Activated CD4-positive, alpha-beta T cell treated with anti-CD3 and anti-CD28 coated beads, Interleukin-2, amount 10 ng/mL, durations not matched to agents 7 days and 5 days (primary cell): ENCODE measurements around the gene ITGB8. TPM values are rescaled to one million over a fixed set of nuclear protein-coding genes. Genes with fewer than 3 reads are reported as not detected.

Source experiments
- CTCF ChIA-PET: fragments of 350-600 bp; sonication (Branson Sonifier 250); formaldehyde crosslinking; loops from one replicate; lab custom pipeline; 2021; ENCODE audit warnings: antibody characterized with exemption; lab: Charles Lee
- POLR2A ChIA-PET: fragments of 350-600 bp; sonication (Branson Sonifier 250); formaldehyde crosslinking; loops from one replicate; lab custom pipeline; 2021; ENCODE audit warnings: antibody characterized with exemption; lab: Charles Lee
- DNase-seq: peaks from one replicate; pipeline ENCODE4 v3.0.0-alpha.2; 2020
- H3K27ac Mint-ChIP-seq: one replicate; pipeline ENCODE4 v1.8.0; 2021; ENCODE audit warnings: mild to moderate bottlenecking, moderate library complexity, mixed read lengths
- H3K27me3 Mint-ChIP-seq: one replicate; pipeline ENCODE4 v1.8.0; 2021; ENCODE audit warnings: mixed read lengths
- H3K36me3 Mint-ChIP-seq: one replicate; pipeline ENCODE4 v1.8.0; 2021; ENCODE audit warnings: low read depth, mixed read lengths
- H3K4me1 Mint-ChIP-seq: one replicate; pipeline ENCODE4 v1.8.0; 2021; ENCODE audit warnings: mixed read lengths
- H3K4me3 Mint-ChIP-seq: one replicate; pipeline ENCODE4 v1.8.0; 2021; ENCODE audit warnings: mild to moderate bottlenecking, moderate library complexity, mixed read lengths
- H3K9me3 Mint-ChIP-seq: one replicate; pipeline ENCODE4 v1.8.0; 2021; ENCODE audit warnings: mixed read lengths
- total RNA-seq, 2 experiments: library from RNA; stranded (reverse); gene quantifications; one replicate each; pipeline ENCODE4 v1.2.3, GENCODE V29; 2021

The ITGB8 gene
- total RNA-seq, 2 experiments from 2014 or later, result not detected

- Mint-ChIP-seq H3K27ac (no peak overlapping the region), H3K4me3 (no peak overlapping the region), H3K27me3 (peaks cover 3% of the 10 kb centered on the region), H3K36me3 (no peaks in the 10 kb centered on the region), H3K4me1 (no peaks in the 10 kb centered on the region), H3K9me3 (no peaks in the 10 kb centered on the region)
- no peak for DNase-seq
- ChIA-PET CTCF (no interaction called here), POLR2A (no interaction called here)
These were observed 21.2 kb downstream of the ITGB8 start for GRCh38 chr7:20351901-20352300.

- Mint-ChIP-seq H3K27me3 (peaks cover 3% of the 10 kb centered on the region), H3K4me1 (no peaks in the 10 kb centered on the region), H3K27ac (no peak overlapping the region), H3K9me3 (no peaks in the 10 kb centered on the region), H3K36me3 (no peaks in the 10 kb centered on the region), H3K4me3 (no peak overlapping the region)
- ChIA-PET CTCF (no interaction called here), POLR2A (no interaction called here)
- DNase-seq, result no peak
These were observed 22.0 kb downstream of the ITGB8 start for GRCh38 chr7:20352573-20353306.

GRCh38 chr7:20354610-20355528 is 24.2 kb downstream of the ITGB8 start:
- no peak for DNase-seq
- Mint-ChIP-seq H3K27ac (no peak overlapping the region), H3K36me3 (no peaks in the 10 kb centered on the region), H3K4me1 (no peaks in the 10 kb centered on the region), H3K27me3 (peaks cover 3% of the 10 kb centered on the region), H3K9me3 (no peaks in the 10 kb centered on the region), H3K4me3 (no peak overlapping the region)
- POLR2A ChIA-PET, result no interaction called here
- CTCF ChIA-PET, result no interaction called here

- no peaks in the 10 kb centered on the region for H3K4me1 Mint-ChIP-seq
- ChIA-PET POLR2A (no interaction called here), CTCF (no interaction called here)
- H3K36me3 Mint-ChIP-seq, result no peaks in the 10 kb centered on the region
- H3K27me3 Mint-ChIP-seq, result no peaks in the 10 kb centered on the region
- H3K27ac Mint-ChIP-seq, result no peak overlapping the region
- H3K9me3 Mint-ChIP-seq, result no peaks in the 10 kb centered on the region
- H3K4me3 Mint-ChIP-seq, result no peak overlapping the region
- no peak for DNase-seq
These were observed 27.4 kb downstream of the ITGB8 start for GRCh38 chr7:20358106-20358505.

- Mint-ChIP-seq H3K27ac (no peak overlapping the region), H3K4me3 (no peak overlapping the region), H3K36me3 (no peaks in the 10 kb centered on the region), H3K9me3 (no peaks in the 10 kb centered on the region), H3K27me3 (no peaks in the 10 kb centered on the region), H3K4me1 (no peaks in the 10 kb centered on the region)
- POLR2A ChIA-PET, result no interaction called here
- CTCF ChIA-PET, result no interaction called here
- no peak for DNase-seq
These were observed 28.1 kb downstream of the ITGB8 start for GRCh38 chr7:20358762-20359282.

GRCh38 chr7:20359341-20359963 is 28.8 kb downstream of the ITGB8 start:
- H3K4me3 Mint-ChIP-seq, result no peak overlapping the region
- no peaks in the 10 kb centered on the region for H3K4me1 Mint-ChIP-seq
- no peaks in the 10 kb centered on the region for H3K27me3 Mint-ChIP-seq
- ChIA-PET POLR2A (no interaction called here), CTCF (interaction anchor here (0.6 kb wide), 1 partner anchor 469 kb away, joined by 4 read pairs; no protein-coding TSS in a partner anchor)
- no peak for DNase-seq
- no peaks in the 10 kb centered on the region for H3K36me3 Mint-ChIP-seq
- H3K9me3 Mint-ChIP-seq, result no peaks in the 10 kb centered on the region
- no peak overlapping the region for H3K27ac Mint-ChIP-seq

- H3K36me3 Mint-ChIP-seq, result no peaks in the 10 kb centered on the region
- DNase-seq, result no peak
- H3K27me3 Mint-ChIP-seq, result no peaks in the 10 kb centered on the region
- H3K27ac Mint-ChIP-seq, result no peak overlapping the region
- POLR2A ChIA-PET, result no interaction called here
- no peaks in the 10 kb centered on the region for H3K4me1 Mint-ChIP-seq
- H3K9me3 Mint-ChIP-seq, result no peaks in the 10 kb centered on the region
- CTCF ChIA-PET, result no interaction called here
- no peak overlapping the region for H3K4me3 Mint-ChIP-seq
These were observed 32.0 kb downstream of the ITGB8 start for GRCh38 chr7:20362574-20363253.

- POLR2A ChIA-PET, result no interaction called here
- H3K4me1 Mint-ChIP-seq, result no peaks in the 10 kb centered on the region
- no peak overlapping the region for H3K4me3 Mint-ChIP-seq
- H3K27ac Mint-ChIP-seq, result no peak overlapping the region
- DNase-seq, result no peak
- H3K36me3 Mint-ChIP-seq, result no peaks in the 10 kb centered on the region
- CTCF ChIA-PET, result no interaction called here
- no peaks in the 10 kb centered on the region for H3K9me3 Mint-ChIP-seq
- H3K27me3 Mint-ChIP-seq, result no peaks in the 10 kb centered on the region
These were observed 34.0 kb downstream of the ITGB8 start for GRCh38 chr7:20364571-20365196.

- ChIA-PET POLR2A (no interaction called here), CTCF (no interaction called here)
- H3K4me1 Mint-ChIP-seq, result no peaks in the 10 kb centered on the region
- no peaks in the 10 kb centered on the region for H3K27me3 Mint-ChIP-seq
- H3K27ac Mint-ChIP-seq, result no peak overlapping the region
- no peaks in the 10 kb centered on the region for H3K9me3 Mint-ChIP-seq
- H3K4me3 Mint-ChIP-seq, result no peak overlapping the region
- no peaks in the 10 kb centered on the region for H3K36me3 Mint-ChIP-seq
- DNase-seq, result no peak
These were observed 34.8 kb downstream of the ITGB8 start for GRCh38 chr7:20365486-20365885.

- no peaks in the 10 kb centered on the region for H3K36me3 Mint-ChIP-seq
- no peak for DNase-seq
- H3K27me3 Mint-ChIP-seq, result no peaks in the 10 kb centered on the region
- no peaks in the 10 kb centered on the region for H3K4me1 Mint-ChIP-seq
- POLR2A ChIA-PET, result no interaction called here
- no peak overlapping the region for H3K4me3 Mint-ChIP-seq
- H3K9me3 Mint-ChIP-seq, result no peaks in the 10 kb centered on the region
- no peak overlapping the region for H3K27ac Mint-ChIP-seq
- CTCF ChIA-PET, result no interaction called here
These were observed 43.7 kb downstream of the ITGB8 start for GRCh38 chr7:20374399-20374798.

GRCh38 chr7:20376796-20377195 is 46.1 kb downstream of the ITGB8 start:
- DNase-seq, result no peak
- H3K9me3 Mint-ChIP-seq, result no peaks in the 10 kb centered on the region
- no peaks in the 10 kb centered on the region for H3K4me1 Mint-ChIP-seq
- no peak overlapping the region for H3K4me3 Mint-ChIP-seq
- no peak overlapping the region for H3K27ac Mint-ChIP-seq
- ChIA-PET POLR2A (no interaction called here), CTCF (no interaction called here)
- no peaks in the 10 kb centered on the region for H3K36me3 Mint-ChIP-seq
- H3K27me3 Mint-ChIP-seq, result no peaks in the 10 kb centered on the region

GRCh38 chr7:20381406-20382034 is 50.8 kb downstream of the ITGB8 start:
- Mint-ChIP-seq H3K4me3 (no peak overlapping the region), H3K9me3 (no peaks in the 10 kb centered on the region), H3K4me1 (no peaks in the 10 kb centered on the region), H3K27ac (no peak overlapping the region), H3K36me3 (no peaks in the 10 kb centered on the region), H3K27me3 (no peaks in the 10 kb centered on the region)
- ChIA-PET POLR2A (no interaction called here), CTCF (interaction anchor here (0.7 kb wide), 1 partner anchor 24 kb away, joined by 3 read pairs; no protein-coding TSS in a partner anchor)
- DNase-seq, result no peak
